GM19099 (cell line): Measurements from ENCODE around the gene DCAF5.

ENCODE experiments used
- POLR2A ChIP-seq: IDR thresholded peaks from 3 replicates; pipeline ENCODE4 v1.6.1; 2011; ENCODE audit warnings: low read depth; ENCODE audit not compliant: insufficient read length; ENCODE audit errors: extremely low read depth

The DCAF5 gene, protein sequence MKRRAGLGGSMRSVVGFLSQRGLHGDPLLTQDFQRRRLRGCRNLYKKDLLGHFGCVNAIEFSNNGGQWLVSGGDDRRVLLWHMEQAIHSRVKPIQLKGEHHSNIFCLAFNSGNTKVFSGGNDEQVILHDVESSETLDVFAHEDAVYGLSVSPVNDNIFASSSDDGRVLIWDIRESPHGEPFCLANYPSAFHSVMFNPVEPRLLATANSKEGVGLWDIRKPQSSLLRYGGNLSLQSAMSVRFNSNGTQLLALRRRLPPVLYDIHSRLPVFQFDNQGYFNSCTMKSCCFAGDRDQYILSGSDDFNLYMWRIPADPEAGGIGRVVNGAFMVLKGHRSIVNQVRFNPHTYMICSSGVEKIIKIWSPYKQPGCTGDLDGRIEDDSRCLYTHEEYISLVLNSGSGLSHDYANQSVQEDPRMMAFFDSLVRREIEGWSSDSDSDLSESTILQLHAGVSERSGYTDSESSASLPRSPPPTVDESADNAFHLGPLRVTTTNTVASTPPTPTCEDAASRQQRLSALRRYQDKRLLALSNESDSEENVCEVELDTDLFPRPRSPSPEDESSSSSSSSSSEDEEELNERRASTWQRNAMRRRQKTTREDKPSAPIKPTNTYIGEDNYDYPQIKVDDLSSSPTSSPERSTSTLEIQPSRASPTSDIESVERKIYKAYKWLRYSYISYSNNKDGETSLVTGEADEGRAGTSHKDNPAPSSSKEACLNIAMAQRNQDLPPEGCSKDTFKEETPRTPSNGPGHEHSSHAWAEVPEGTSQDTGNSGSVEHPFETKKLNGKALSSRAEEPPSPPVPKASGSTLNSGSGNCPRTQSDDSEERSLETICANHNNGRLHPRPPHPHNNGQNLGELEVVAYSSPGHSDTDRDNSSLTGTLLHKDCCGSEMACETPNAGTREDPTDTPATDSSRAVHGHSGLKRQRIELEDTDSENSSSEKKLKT

DNA sequence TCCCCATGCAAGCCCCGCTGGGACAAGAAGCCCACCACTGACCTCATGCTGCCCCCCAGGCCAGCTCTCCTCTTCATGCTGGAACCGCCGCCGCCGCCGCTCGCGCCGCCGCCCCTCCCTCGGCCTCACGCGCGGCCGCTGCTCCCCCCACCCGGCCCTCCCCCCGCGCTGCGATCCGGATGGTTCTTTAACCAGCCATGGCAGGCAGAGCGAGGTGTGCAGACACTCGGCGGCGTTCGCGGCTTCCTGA, at the start of gene DCAF5:
Gene DCAF5, minus strand, starts transcription at position 218 of the 250 bp plus-strand sequence. Its CDS starts 141 bp downstream, at position 77.
- no peak for TF ChIP-seq POLR2A

DNA sequence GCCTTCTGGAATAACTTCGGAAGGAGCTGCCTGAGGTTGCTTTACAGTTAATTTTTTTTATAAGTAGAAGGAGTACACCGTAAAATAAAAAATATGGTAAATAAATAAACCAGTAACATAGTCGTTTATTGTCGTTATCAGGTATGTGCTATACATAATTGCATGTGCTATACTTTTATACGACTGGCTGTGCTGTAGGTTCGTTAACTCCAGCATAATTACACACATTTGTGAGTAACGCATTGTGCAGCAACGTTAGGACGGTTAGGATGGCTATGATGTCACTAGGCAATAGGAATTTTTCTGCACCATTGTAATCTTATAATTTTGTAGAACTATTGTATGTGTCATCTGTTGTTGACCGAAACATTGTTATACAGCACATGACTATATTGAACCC, 46.9 kb upstream of the DCAF5 start:
- TF ChIP-seq POLR2A = no peak

- TF ChIP-seq POLR2A = no peak
These were observed 40.8 kb upstream of the DCAF5 start for GRCh38 chr14:69193721-69194120.

DNA sequence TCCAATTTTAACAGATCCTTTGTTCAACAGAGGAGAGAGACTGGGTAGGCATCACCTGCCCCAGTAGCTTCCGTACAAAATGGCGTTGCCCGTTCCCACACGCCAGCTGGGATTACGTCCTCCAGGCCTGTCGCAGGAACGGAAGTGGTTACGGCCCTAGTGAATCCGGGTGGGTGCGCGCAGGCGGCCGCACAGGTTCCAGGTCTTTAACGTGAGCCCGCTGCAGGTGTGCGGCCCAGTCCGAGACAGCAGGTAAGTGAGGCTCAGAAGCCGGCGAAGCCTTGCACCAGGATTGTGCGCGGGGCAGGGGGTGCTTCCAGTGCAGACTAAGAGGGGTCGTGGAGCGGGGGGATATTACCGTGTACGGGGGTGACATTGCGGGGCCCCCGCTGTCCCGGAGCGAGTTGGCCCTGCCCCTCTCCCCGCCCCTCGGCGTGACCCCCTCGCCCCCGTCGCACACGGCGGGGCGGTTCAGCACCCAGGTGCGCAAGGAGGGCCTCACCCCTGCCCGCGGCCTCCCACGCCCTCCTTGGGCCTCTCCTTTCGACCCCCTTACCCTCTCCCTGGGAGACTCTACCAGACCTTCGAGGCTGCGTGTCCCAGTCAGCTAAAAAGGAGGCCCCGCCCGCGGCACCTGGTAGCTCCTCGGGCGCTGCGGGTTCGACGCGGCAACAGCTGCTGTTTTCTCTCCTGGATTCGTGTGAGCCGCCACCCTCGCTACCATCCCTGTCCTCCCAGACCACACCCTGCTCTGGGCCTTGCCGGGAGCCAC, 38.6 kb upstream of the DCAF5 start, which contains the start of gene EXD2:
Gene EXD2, plus strand, starts transcription at position 159 of the 772 bp plus-strand sequence. CDS start 17,973 bp downstream, outside the sequence.
- peak; percentile 61 for TF ChIP-seq POLR2A

- no peak for TF ChIP-seq POLR2A
These were observed 37.3 kb upstream of the DCAF5 start for GRCh38 chr14:69190191-69190590.

GRCh38 chr14:69183735-69184134, 30.8 kb upstream of the DCAF5 start:
- TF ChIP-seq POLR2A = no peak

- TF ChIP-seq POLR2A = no peak
These were observed 28.6 kb upstream of the DCAF5 start for GRCh38 chr14:69181491-69181890.

GRCh38 chr14:69175130-69175529, 22.2 kb upstream of the DCAF5 start:
- no peak for TF ChIP-seq POLR2A

DNA sequence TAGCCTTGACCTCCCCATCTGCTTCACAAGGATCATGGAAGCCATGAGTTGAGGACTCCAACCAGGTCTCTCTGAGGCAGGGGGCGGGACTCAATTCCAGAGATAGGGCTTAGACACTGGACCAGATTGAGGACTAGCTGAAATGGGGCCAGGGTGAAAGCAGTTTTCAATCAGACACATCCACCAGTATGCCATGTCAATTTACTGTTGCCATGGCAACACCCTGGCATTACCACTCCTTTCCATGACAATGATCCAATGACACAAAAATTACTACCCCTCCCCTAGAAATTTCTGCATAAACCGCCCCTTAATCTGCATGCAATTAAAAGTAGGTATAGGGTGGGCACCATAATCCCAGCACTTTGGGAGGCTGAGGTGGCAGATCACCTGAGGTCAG, 18.6 kb upstream of the DCAF5 start:
- no peak for TF ChIP-seq POLR2A

DNA sequence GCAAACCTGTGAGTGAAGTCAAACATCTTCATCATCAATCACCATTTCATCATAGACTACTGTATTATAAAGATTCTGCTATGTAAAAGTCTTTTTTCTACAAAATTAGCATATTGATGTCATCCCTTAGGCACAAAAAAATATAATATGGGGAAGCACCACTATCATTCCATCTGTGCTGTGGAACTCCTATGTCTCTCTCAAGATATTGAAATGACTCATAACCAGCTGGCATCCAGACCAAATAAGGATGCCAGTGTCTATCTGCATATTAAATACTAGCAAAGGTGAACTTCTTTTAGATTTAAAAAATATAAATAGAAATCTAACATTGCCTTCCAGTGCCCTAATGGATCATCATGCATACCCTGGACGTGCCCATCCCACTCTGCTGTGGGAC, 17.9 kb upstream of the DCAF5 start:
- no peak for TF ChIP-seq POLR2A

GRCh38 chr14:69161590-69161989, 8.7 kb upstream of the DCAF5 start:
- TF ChIP-seq POLR2A = no peak

DNA sequence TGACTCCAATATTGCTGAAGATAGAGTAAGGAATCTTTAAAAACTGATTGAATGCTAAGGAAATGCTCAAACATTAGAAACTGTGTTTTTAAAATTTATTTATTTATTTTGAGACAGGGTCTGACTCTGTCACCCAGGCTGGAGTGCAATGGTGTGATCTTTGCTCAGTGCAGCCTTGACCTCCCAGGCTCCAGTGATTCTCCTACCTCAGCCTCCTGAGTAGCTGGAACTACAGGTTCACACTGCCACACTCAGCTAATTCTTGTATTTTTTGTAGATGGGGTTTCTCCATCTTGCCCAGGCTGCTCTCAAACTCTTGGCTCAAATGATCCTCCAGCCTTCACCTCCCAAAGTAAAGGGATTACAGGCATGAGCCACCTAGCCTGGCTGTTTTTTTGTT, 3.3 kb upstream of the DCAF5 start:
- no peak for TF ChIP-seq POLR2A

DNA sequence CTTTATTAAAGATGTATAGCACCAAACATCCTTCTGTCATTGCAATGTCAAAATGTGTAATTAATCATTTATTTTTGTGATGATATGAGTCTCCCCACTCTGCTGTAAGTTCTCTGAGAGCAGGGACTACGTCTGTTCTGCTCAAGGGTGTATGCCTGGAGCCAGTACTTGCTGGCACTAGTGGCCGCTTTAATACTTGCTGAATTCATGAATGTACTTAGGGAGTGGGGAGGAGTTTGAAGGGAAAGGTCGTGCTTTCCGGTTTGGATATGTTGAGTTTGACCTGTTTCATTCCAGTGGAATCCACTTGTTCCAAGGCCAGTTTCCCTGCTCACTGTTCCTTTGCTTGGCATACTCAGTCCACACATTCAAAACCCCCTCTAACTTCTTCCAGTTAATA, 1.9 kb upstream of the DCAF5 start:
- no peak for TF ChIP-seq POLR2A

- TF ChIP-seq POLR2A = no peak
These were observed 953 bp upstream of the DCAF5 start for GRCh38 chr14:69153873-69154270.
